Mammary epithelial cell (primary cell): ENCODE data around the gene BRAP.

ENCODE experiments used
- CTCF ChIP-seq, 2 donors: IDR thresholded peaks in 1 of 2; conservative IDR thresholded peaks in 1 of 2; 2 replicates each; pipeline ENCODE4 v1.5.1; 2011 to 2012; ENCODE audit warnings: inconsistent platforms in 2 of 2, low read length in 2 of 2, mild to moderate bottlenecking in 2 of 2, control low read depth in 1 of 2, low read depth in 1 of 2; ENCODE audit not compliant: insufficient read depth in 1 of 2; ENCODE audit errors: extremely low read depth in 1 of 2
- EZH2 ChIP-seq: IDR thresholded peaks from 2 replicates; pipeline ENCODE4 v1.6.1; 2012; ENCODE audit warnings: low read length, inconsistent platforms, borderline replicate concordance

DNA sequence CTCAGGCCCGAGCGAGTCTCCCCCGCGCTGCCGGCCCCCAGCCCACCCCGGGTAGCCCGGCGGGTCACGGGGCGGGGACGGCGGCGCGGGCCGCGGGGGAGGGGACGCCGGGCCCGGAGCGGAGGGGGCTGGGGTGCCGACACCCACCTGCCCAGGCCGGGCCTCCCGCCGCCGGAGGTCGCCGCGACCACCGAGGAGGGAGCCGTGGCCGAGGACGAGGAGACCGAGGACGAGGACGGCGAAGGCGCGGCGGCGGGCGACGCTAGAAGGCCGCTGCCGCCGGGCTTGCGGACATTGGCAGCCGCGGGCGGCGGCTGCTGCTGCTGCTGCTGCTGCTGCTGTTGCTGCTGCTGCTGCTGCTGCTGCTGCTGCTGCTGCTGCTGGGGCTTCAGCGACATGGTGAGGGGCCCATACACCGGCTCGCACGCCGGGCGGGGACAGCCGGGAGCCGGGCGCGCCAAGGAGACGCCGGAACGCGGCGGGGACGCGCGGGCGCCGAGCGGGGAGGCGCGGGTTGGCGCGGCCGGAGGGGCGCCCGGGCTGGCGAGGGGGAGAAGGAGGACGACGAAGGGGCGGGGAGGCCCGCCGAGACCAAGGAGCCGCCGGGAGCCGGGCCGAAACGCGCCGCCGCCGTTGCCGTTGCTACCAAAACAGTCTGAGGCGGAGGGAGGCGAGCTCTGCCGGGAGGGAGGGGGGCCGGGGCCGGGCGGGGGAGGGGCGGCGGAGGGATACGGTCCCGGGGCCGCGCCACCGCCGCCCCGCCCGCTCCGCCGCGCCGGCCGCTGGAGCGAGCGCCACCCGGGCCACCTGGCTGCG, 86.9 kb downstream of the BRAP start, which contains the start of gene ATXN2:
- no peak for TF ChIP-seq CTCF (conservative IDR thresholded peaks at IDR 0.05 in 1 of 2, IDR thresholded peaks at IDR 0.05 in 1 of 2; ENCODE audit: extremely low read depth in 1 of 2, insufficient read depth in 1 of 2, low read depth in 1 of 2, low read length in 2 of 2)
- no peak for TF ChIP-seq EZH2
